ENCODE data around the gene TMEM272. TPM values are rescaled to one million over a fixed set of nuclear protein-coding genes. Genes with fewer than 3 reads are reported as not detected.

The TMEM272 gene
- total RNA-seq, 1 experiment from 2014 or later = not detected

GRCh38 chr13:51807041-51807440, 37.9 kb downstream of the TMEM272 start:
- intact Hi-C loops (cut with micrococcal nuclease; ENCODE audit: unreplicated experiment) = no loop called here
- TF ChIP-seq, protein P1, sequence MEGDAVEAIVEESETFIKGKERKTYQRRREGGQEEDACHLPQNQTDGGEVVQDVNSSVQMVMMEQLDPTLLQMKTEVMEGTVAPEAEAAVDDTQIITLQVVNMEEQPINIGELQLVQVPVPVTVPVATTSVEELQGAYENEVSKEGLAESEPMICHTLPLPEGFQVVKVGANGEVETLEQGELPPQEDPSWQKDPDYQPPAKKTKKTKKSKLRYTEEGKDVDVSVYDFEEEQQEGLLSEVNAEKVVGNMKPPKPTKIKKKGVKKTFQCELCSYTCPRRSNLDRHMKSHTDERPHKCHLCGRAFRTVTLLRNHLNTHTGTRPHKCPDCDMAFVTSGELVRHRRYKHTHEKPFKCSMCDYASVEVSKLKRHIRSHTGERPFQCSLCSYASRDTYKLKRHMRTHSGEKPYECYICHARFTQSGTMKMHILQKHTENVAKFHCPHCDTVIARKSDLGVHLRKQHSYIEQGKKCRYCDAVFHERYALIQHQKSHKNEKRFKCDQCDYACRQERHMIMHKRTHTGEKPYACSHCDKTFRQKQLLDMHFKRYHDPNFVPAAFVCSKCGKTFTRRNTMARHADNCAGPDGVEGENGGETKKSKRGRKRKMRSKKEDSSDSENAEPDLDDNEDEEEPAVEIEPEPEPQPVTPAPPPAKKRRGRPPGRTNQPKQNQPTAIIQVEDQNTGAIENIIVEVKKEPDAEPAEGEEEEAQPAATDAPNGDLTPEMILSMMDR (IDR thresholded peaks at IDR 0.05; ENCODE audit: unreplicated experiment) = no peak
- H3K27me3 Mint-ChIP-seq (ENCODE audit: unreplicated experiment) = no peaks in the 10 kb centered on the region
- CTCF ChIA-PET = no interaction called here
- H3K4me3 Mint-ChIP-seq (ENCODE audit: low read depth, unreplicated experiment) = no peak overlapping the region
- peaks cover 4% of the 10 kb centered on the region for H3K4me1 Mint-ChIP-seq (ENCODE audit: low read depth, unreplicated experiment)
- no TSS peak for BruUV-seq (replicated peaks)
- H3K9me3 Mint-ChIP-seq (ENCODE audit: low read depth, unreplicated experiment) = no peaks in the 10 kb centered on the region
- H3K27ac Mint-ChIP-seq (ENCODE audit: unreplicated experiment) = no peak overlapping the region
- H3K36me3 Mint-ChIP-seq (ENCODE audit: insufficient read depth, unreplicated experiment) = peaks cover 23% of the 10 kb centered on the region
- DNase-seq = no peak

DNA sequence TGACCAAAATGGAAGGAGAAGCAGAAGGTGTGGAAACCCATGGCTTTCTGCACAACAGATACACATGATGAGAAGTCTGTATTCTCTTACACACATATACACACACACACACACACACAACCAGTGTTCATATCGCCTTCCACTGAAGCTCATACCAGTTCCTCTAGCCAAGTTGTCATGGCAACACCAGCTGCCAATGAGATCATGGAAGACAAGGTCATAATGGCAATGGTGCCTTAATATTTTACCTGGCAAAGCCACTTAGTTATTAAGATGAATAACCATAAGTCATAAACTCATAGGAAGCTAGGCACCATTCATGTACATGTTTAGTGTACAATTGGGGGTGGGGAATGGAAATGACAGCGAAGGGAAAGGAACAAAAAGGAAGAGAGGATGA, 38.4 kb downstream of the TMEM272 start:
- Mint-ChIP-seq H3K27me3 (ENCODE audit: unreplicated experiment) (no peaks in the 10 kb centered on the region), H3K4me3 (ENCODE audit: low read depth, unreplicated experiment) (no peak overlapping the region), H3K27ac (ENCODE audit: unreplicated experiment) (no peak overlapping the region), H3K4me1 (ENCODE audit: low read depth, unreplicated experiment) (peaks cover 9% of the 10 kb centered on the region), H3K36me3 (ENCODE audit: insufficient read depth, unreplicated experiment) (peaks cover 24% of the 10 kb centered on the region), H3K9me3 (ENCODE audit: low read depth, unreplicated experiment) (no peaks in the 10 kb centered on the region)
- TF ChIP-seq, protein P1 (IDR thresholded peaks at IDR 0.05; ENCODE audit: unreplicated experiment) = no peak
- intact Hi-C loops (cut with micrococcal nuclease; ENCODE audit: unreplicated experiment) = no loop called here
- BruUV-seq (replicated peaks) = no TSS peak
- DNase-seq = no peak
- CTCF ChIA-PET = no interaction called here

DNA sequence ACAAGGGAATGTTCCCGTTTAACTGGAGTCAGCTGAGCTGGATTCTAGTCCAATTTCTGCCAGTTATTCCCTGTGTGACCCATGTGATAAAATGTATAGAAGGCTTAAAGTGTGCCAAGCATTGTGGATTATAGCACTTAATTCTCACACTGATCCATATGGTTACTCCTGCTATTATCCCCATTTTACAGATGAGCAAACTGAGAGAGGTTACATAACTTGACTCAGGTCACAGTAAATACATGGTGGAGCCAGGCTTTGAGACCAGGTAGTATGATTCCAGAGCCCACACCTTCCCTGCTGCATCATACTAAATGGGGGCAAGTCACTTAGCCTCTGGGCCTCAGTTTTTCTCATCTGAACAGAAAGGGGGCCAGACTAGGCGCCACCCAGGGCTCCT, 39.1 kb downstream of the TMEM272 start:
- Mint-ChIP-seq H3K36me3 (ENCODE audit: insufficient read depth, unreplicated experiment) (peaks cover 29% of the 10 kb centered on the region), H3K4me3 (ENCODE audit: low read depth, unreplicated experiment) (no peak overlapping the region), H3K4me1 (ENCODE audit: low read depth, unreplicated experiment) (peaks cover 10% of the 10 kb centered on the region), H3K27me3 (ENCODE audit: unreplicated experiment) (no peaks in the 10 kb centered on the region), H3K27ac (ENCODE audit: unreplicated experiment) (no peak overlapping the region), H3K9me3 (ENCODE audit: low read depth, unreplicated experiment) (no peaks in the 10 kb centered on the region)
- intact Hi-C loops (cut with micrococcal nuclease; ENCODE audit: unreplicated experiment) = no loop called here
- CTCF ChIA-PET = no interaction called here
- DNase-seq = no peak
- BruUV-seq (replicated peaks) = no TSS peak
- TF ChIP-seq, protein P1 (IDR thresholded peaks at IDR 0.05; ENCODE audit: unreplicated experiment) = no peak

DNA sequence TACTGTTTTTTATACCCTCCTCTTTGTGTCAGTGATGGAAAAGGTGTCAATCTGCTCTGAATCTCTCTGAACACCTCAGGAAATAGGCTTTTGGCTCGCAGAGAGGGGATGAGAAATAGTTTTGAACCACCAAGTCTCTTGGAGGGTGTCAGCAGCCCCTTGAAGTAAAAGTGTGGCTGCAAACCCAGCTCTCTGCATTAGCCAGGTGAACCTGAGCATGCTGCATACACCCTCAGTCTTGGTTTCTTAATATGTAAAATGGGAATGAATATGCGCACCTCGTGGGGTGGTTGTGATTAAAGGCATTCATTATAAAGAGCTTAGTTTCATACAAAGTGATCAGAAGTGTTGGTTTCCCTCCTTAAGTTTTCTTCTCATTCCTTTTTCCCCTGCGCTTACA, 39.7 kb downstream of the TMEM272 start:
- TF ChIP-seq, protein P1 (IDR thresholded peaks at IDR 0.05; ENCODE audit: unreplicated experiment) = no peak
- H3K27me3 Mint-ChIP-seq (ENCODE audit: unreplicated experiment) = no peaks in the 10 kb centered on the region

More for the DNA sequence above, 39.7 kb downstream of the TMEM272 start:
- CTCF ChIA-PET = no interaction called here
- H3K9me3 Mint-ChIP-seq (ENCODE audit: low read depth, unreplicated experiment) = no peaks in the 10 kb centered on the region
- BruUV-seq (replicated peaks) = no TSS peak
- H3K4me3 Mint-ChIP-seq (ENCODE audit: low read depth, unreplicated experiment) = no peak overlapping the region
- H3K36me3 Mint-ChIP-seq (ENCODE audit: insufficient read depth, unreplicated experiment) = peaks cover 29% of the 10 kb centered on the region
- H3K4me1 Mint-ChIP-seq (ENCODE audit: low read depth, unreplicated experiment) = peaks cover 10% of the 10 kb centered on the region
- intact Hi-C loops (cut with micrococcal nuclease; ENCODE audit: unreplicated experiment) = no loop called here
- no peak overlapping the region for H3K27ac Mint-ChIP-seq (ENCODE audit: unreplicated experiment)
- DNase-seq = no peak
